K562 treated with DMSO at 1 percent for 48 hours (cell line): Measurements from ENCODE around the gene PDZK1. TPM values are rescaled to one million over a fixed set of nuclear protein-coding genes. Genes with fewer than 3 reads are reported as not detected.

ENCODE experiments used
- total RNA-seq: library from RNA; unstranded; fragments of 300-600 nt; gene quantifications from 2 replicates; pipeline ENCODE4 v1.2.3, GENCODE V29; 2022; ENCODE audit warnings: low replicate concordance; ENCODE audit errors: extremely low read depth

PDZK1 gene
- total RNA-seq: not detected in 2 replicates

DNA sequence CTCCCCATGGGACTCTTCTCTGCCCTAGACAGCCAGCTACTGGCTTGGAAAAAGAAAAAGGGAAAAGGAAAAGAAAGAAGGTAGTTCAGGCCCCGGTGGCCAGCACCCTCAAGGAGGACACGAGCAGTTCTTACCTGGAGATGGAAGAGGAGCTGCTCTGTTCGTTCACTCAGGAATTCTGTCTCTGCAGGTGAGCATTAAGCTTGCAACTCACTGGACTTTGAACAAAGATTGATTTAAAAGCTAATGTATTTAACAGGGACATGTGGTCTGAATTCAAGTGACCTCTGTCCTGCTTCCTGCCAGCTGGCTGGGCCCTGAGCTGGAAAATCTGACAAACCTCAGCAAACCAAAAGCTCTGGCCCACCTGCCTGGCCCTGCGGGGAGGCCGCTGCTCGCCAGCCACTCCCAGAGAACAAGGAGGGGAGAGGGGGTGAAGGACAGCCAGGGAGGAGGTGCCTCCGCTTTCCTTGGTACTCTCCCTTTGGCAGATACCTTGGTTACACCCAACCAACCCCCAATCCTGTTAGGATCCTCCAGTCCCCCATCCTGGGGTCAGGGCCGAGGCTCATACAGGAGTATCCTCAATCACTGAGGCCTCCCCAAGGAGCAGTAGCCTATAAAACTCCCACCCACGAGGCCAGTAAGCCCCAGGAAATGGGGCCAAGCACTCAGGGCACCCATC, at the start of gene PDZK1:
Gene PDZK1, minus strand, starts transcription at position 186 of the 685 bp plus-strand sequence. CDS start 19,347 bp downstream, outside the sequence.

DNA sequence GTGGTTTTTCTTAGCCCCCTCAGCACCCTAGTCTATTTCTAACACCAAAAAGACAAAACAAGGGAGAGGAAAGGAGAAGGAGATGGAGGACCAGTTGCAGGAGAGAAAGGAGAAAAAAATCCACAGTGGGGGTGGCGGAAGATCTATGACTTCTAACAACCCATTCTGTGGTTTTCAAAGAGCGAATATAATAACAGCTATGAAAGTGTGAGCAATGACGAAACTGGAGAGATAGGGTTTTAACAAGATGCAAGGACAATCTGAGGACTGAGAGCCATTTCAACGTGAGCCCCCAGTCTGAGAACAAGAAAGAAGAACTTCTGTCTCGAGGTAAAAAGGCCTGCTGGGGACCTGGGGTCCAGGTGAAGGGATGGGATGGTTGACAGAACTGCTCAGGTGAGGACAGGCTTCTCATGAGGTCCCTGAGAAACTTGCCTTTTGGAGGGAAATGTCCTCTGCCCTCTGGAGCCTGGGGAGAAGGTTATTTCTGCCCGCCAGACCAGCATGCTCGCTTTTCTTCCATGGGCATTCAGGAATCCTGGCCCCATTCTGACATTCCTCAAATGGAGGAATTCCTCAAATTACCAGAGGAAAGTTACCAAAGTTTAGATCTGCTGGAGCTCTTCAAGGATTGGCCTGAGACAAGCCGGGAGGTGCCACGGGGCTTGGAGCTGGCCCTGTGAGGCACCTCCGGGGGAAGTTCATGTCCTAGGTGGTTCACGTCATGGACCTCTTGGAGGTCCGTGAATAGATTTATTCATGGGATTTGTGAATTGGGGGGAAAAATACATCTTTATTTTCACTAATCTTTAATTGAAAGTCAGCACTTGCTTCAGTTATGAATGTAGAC, 12.3 kb upstream of the PDZK1 start, which contains the start of gene CD160:
Gene CD160, plus strand, starts transcription at position 270 of the 850 bp plus-strand sequence. CDS start 8,829 bp downstream, outside the sequence.

Other genes starting within 250 kb of the PDZK1 start
- not detected in 2 replicates for gene GPR89A, start 99.4 kb downstream of the PDZK1 start, total RNA-seq
- not detected in 2 replicates for gene CD160, start 12.1 kb upstream of the PDZK1 start, total RNA-seq
- gene RNF115, start 116.7 kb upstream of the PDZK1 start, total RNA-seq: not detected in 2 replicates
- gene POLR3C, start 116.8 kb upstream of the PDZK1 start, total RNA-seq: not detected in 2 replicates
- not detected in 2 replicates for gene NUDT17, start 138.3 kb upstream of the PDZK1 start, total RNA-seq
- not detected in 2 replicates for gene PIAS3, start 151.7 kb upstream of the PDZK1 start, total RNA-seq
- gene ANKRD35, start 178.5 kb upstream of the PDZK1 start, total RNA-seq: not detected in 2 replicates
- not detected in 2 replicates for gene ITGA10, start 202.7 kb upstream of the PDZK1 start, total RNA-seq
- gene PEX11B, start 211.3 kb upstream of the PDZK1 start, total RNA-seq: not detected in 2 replicates
- not detected in 2 replicates for gene RBM8A, start 220.1 kb upstream of the PDZK1 start, total RNA-seq